ENCODE results near the gene VSX1.

Gene VSX1

GRCh38 chr20:25076731-25077609, 5.0 kb downstream of the VSX1 start:
- Histone ChIP-seq H2BK120ac (ENCODE audit: low read depth, low read length) (no peak overlapping the region), H3K79me1 (ENCODE audit: low read depth, low read length) (no peaks in the 10 kb centered on the region), H4K8ac (ENCODE audit: low read depth, low read length) (no peak overlapping the region), H3K4ac (ENCODE audit: low read length) (no peak overlapping the region), H3K27ac (replicated peaks; ENCODE audit: low read length) (no peak overlapping the region), H2BK12ac (ENCODE audit: low read length) (no peak overlapping the region), H3K23ac (ENCODE audit: low read depth, low read length, poor library complexity) (no peak overlapping the region), H4K91ac (ENCODE audit: low read depth, low read length, poor library complexity) (no peak overlapping the region), H3K14ac (ENCODE audit: low read length) (no peak overlapping the region), H3K4me3 (ENCODE audit: low read length in 2 of 2) (no peak overlapping the region), H3K4me1 (ENCODE audit: control insufficient read depth in 2 of 2, insufficient read depth in 1 of 2, low read depth in 1 of 2, low read length in 2 of 2) (peaks cover 0 to 4% of the 10 kb centered on the region in 2 donors), H3K4me2 (ENCODE audit: insufficient read depth, low read length, poor library complexity, severe bottlenecking) (no peak overlapping the region), H3K9me3 (replicated peaks in 1 of 2; ENCODE audit: control insufficient read depth in 2 of 2, insufficient read depth in 1 of 2, low read depth in 1 of 2, low read length in 2 of 2) (no peaks in the 10 kb centered on the region), H2BK15ac (ENCODE audit: low read length) (no peak overlapping the region), H2BK5ac (ENCODE audit: low read length) (no peak overlapping the region), H2AK5ac (ENCODE audit: low read depth, low read length) (no peak overlapping the region), H3K18ac (ENCODE audit: low read length) (no peak overlapping the region), H3K36me3 (replicated peaks in 1 of 2; ENCODE audit: control insufficient read depth in 2 of 2, insufficient read depth in 2 of 2, low read length in 2 of 2) (no peaks in the 10 kb centered on the region), H3K9ac (ENCODE audit: low read depth, low read length, poor library complexity) (no peak overlapping the region), H3K27me3 (ENCODE audit: control insufficient read depth in 3 of 3, insufficient read depth in 3 of 3, low read depth in 1 of 3, low read length in 3 of 3) (peaks cover 7 to 91% (median 45%) of the 10 kb centered on the region in 3 experiments), H2AFZ (ENCODE audit: low read length) (peak overlapping the region; percentile 50)
- WGBS, 2 donors (ENCODE audit: extremely low coverage in 2 of 2, insufficient read length in 2 of 2, insufficient replicate concordance in 1 of 2): no CpG with 5 or more reads among the region's 14 CpGs
- no peak for DNase-seq (ENCODE audit: low spot score)

DNA sequence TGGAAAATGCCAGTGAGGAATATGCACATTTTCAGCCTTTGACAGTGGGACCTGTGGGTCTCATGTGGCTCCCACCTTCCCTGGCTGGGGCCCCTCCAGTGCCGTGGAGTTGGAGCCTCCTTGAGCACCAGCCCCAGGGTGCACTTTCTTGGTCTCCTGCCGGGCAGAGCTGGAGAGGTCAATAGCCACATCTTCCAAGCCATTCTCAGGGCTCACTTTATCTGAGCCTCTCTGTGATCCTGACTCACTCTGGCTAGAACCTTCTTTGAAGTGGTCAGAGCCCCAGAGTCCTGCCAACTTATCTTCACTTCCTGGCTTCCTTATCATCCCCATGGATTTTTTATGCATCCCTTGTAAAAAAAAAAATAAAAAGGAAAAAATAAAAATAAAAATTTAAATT, 5.7 kb downstream of the VSX1 start:
- no peaks in the 10 kb centered on the region for H3K9me3 ChIP-seq (replicated peaks in 1 of 2; ENCODE audit: control insufficient read depth in 2 of 2, insufficient read depth in 1 of 2, low read depth in 1 of 2, low read length in 2 of 2)
- H3K36me3 ChIP-seq (replicated peaks in 1 of 2; ENCODE audit: control insufficient read depth in 2 of 2, insufficient read depth in 2 of 2, low read length in 2 of 2): no peaks in the 10 kb centered on the region
- H3K23ac ChIP-seq (ENCODE audit: low read depth, low read length, poor library complexity): no peak overlapping the region
- H3K4me2 ChIP-seq (ENCODE audit: insufficient read depth, low read length, poor library complexity, severe bottlenecking): no peak overlapping the region
- no peak overlapping the region for H3K27ac ChIP-seq (replicated peaks; ENCODE audit: low read length)
- H3K4me1 ChIP-seq (ENCODE audit: control insufficient read depth in 2 of 2, insufficient read depth in 1 of 2, low read depth in 1 of 2, low read length in 2 of 2): peaks cover 0 to under 1% of the 10 kb centered on the region in 2 donors
- no peak overlapping the region for H3K18ac ChIP-seq (ENCODE audit: low read length)
- no peak overlapping the region for H2AK5ac ChIP-seq (ENCODE audit: low read depth, low read length)
- H2AFZ ChIP-seq (ENCODE audit: low read length): no peak overlapping the region
- H2BK12ac ChIP-seq (ENCODE audit: low read length): no peak overlapping the region
- no peak overlapping the region for H4K91ac ChIP-seq (ENCODE audit: low read depth, low read length, poor library complexity)
- peaks cover 3 to 91% (median 42%) of the 10 kb centered on the region in 3 experiments for H3K27me3 ChIP-seq (ENCODE audit: control insufficient read depth in 3 of 3, insufficient read depth in 3 of 3, low read depth in 1 of 3, low read length in 3 of 3)
- H2BK5ac ChIP-seq (ENCODE audit: low read length): no peak overlapping the region
- H3K4me3 ChIP-seq (ENCODE audit: low read length in 2 of 2): no peak overlapping the region
- no peak for DNase-seq (ENCODE audit: low spot score)
- no peak overlapping the region for H2BK15ac ChIP-seq (ENCODE audit: low read length)
- no peak overlapping the region for H3K9ac ChIP-seq (ENCODE audit: low read depth, low read length, poor library complexity)
- no peak overlapping the region for H3K14ac ChIP-seq (ENCODE audit: low read length)
- H4K8ac ChIP-seq (ENCODE audit: low read depth, low read length): no peak overlapping the region
- no peak overlapping the region for H2BK120ac ChIP-seq (ENCODE audit: low read depth, low read length)
- no CpG with 5 or more reads among the region's 2 CpGs for WGBS, 2 donors (ENCODE audit: extremely low coverage in 2 of 2, insufficient read length in 2 of 2, insufficient replicate concordance in 1 of 2)
- H3K79me1 ChIP-seq (ENCODE audit: low read depth, low read length): no peaks in the 10 kb centered on the region
- H3K4ac ChIP-seq (ENCODE audit: low read length): no peak overlapping the region

DNA sequence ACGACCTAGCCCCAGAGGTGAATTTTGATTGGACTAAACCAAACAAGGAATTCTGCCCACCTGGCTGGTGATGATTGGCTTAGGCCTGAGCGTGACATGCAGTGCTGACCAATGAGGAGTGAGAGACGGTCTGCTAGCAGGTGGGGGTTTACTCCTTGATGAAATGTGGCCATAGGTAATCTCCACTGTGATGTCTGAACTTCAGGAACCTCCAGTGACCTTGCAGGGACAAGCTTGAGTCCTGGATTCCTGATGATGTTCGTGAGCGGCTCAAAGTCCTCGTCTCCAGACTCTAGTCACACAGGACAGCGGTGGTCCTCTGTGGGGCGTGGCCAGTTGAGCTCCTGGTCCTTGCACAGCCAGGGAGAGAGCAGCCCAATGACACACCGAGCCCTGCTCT, 8.4 kb downstream of the VSX1 start:
- no peak overlapping the region for H2AFZ ChIP-seq (ENCODE audit: low read length)
- H2BK5ac ChIP-seq (ENCODE audit: low read length): no peak overlapping the region
- H3K18ac ChIP-seq (ENCODE audit: low read length): no peak overlapping the region
- no peak overlapping the region for H2BK15ac ChIP-seq (ENCODE audit: low read length)
- H3K27me3 ChIP-seq (ENCODE audit: control insufficient read depth in 3 of 3, insufficient read depth in 3 of 3, low read depth in 1 of 3, low read length in 3 of 3): peaks cover 0 to 80% (median 28%) of the 10 kb centered on the region in 3 experiments
- H3K9ac ChIP-seq (ENCODE audit: low read depth, low read length, poor library complexity): no peak overlapping the region
- no peaks in the 10 kb centered on the region for H3K79me1 ChIP-seq (ENCODE audit: low read depth, low read length)
- H3K27ac ChIP-seq (replicated peaks; ENCODE audit: low read length): no peak overlapping the region
- H3K4me3 ChIP-seq (ENCODE audit: low read length in 2 of 2): no peak overlapping the region
- DNase-seq (ENCODE audit: low spot score): no peak
- H2BK120ac ChIP-seq (ENCODE audit: low read depth, low read length): no peak overlapping the region
- no peak overlapping the region for H2AK5ac ChIP-seq (ENCODE audit: low read depth, low read length)
- H3K36me3 ChIP-seq (replicated peaks in 1 of 2; ENCODE audit: control insufficient read depth in 2 of 2, insufficient read depth in 2 of 2, low read length in 2 of 2): no peaks in the 10 kb centered on the region
- no CpG with 5 or more reads among the region's 9 CpGs for WGBS, 2 donors (ENCODE audit: extremely low coverage in 2 of 2, insufficient read length in 2 of 2, insufficient replicate concordance in 1 of 2)
- H3K14ac ChIP-seq (ENCODE audit: low read length): no peak overlapping the region
- no peak overlapping the region for H3K4me2 ChIP-seq (ENCODE audit: insufficient read depth, low read length, poor library complexity, severe bottlenecking)
- no peak overlapping the region for H4K8ac ChIP-seq (ENCODE audit: low read depth, low read length)
- no peak overlapping the region for H3K4ac ChIP-seq (ENCODE audit: low read length)
- H3K9me3 ChIP-seq (replicated peaks in 1 of 2; ENCODE audit: control insufficient read depth in 2 of 2, insufficient read depth in 1 of 2, low read depth in 1 of 2, low read length in 2 of 2): no peaks in the 10 kb centered on the region
- H2BK12ac ChIP-seq (ENCODE audit: low read length): no peak overlapping the region
- H3K23ac ChIP-seq (ENCODE audit: low read depth, low read length, poor library complexity): no peak overlapping the region
- no peak overlapping the region for H4K91ac ChIP-seq (ENCODE audit: low read depth, low read length, poor library complexity)
- no peaks in the 10 kb centered on the region for H3K4me1 ChIP-seq (ENCODE audit: control insufficient read depth in 2 of 2, insufficient read depth in 1 of 2, low read depth in 1 of 2, low read length in 2 of 2)

- H2BK15ac ChIP-seq (ENCODE audit: low read length): no peak overlapping the region
- H4K91ac ChIP-seq (ENCODE audit: low read depth, low read length, poor library complexity): no peak overlapping the region
- H2BK120ac ChIP-seq (ENCODE audit: low read depth, low read length): no peak overlapping the region
- WGBS, 2 donors (ENCODE audit: extremely low coverage in 2 of 2, insufficient read length in 2 of 2, insufficient replicate concordance in 1 of 2): no CpG with 5 or more reads among the region's 7 CpGs
- no peak overlapping the region for H3K4ac ChIP-seq (ENCODE audit: low read length)
- no peak overlapping the region for H3K18ac ChIP-seq (ENCODE audit: low read length)
- H2AFZ ChIP-seq (ENCODE audit: low read length): no peak overlapping the region
- no peak overlapping the region for H2BK12ac ChIP-seq (ENCODE audit: low read length)
- no peak overlapping the region for H2BK5ac ChIP-seq (ENCODE audit: low read length)
- H2AK5ac ChIP-seq (ENCODE audit: low read depth, low read length): no peak overlapping the region
- no peak overlapping the region for H3K27ac ChIP-seq (replicated peaks; ENCODE audit: low read length)
- no peak for DNase-seq (ENCODE audit: low spot score)
- no peak overlapping the region for H3K4me3 ChIP-seq (ENCODE audit: low read length in 2 of 2)
- H3K4me1 ChIP-seq (ENCODE audit: control insufficient read depth in 2 of 2, insufficient read depth in 1 of 2, low read depth in 1 of 2, low read length in 2 of 2): peaks cover 0 to 5% of the 10 kb centered on the region in 2 donors
- peaks cover 0 to 68% (median 25%) of the 10 kb centered on the region in 3 experiments for H3K27me3 ChIP-seq (ENCODE audit: control insufficient read depth in 3 of 3, insufficient read depth in 3 of 3, low read depth in 1 of 3, low read length in 3 of 3)
- no peak overlapping the region for H3K23ac ChIP-seq (ENCODE audit: low read depth, low read length, poor library complexity)
- no peak overlapping the region for H3K4me2 ChIP-seq (ENCODE audit: insufficient read depth, low read length, poor library complexity, severe bottlenecking)
- H4K8ac ChIP-seq (ENCODE audit: low read depth, low read length): no peak overlapping the region
- H3K36me3 ChIP-seq (replicated peaks in 1 of 2; ENCODE audit: control insufficient read depth in 2 of 2, insufficient read depth in 2 of 2, low read length in 2 of 2): peaks cover 0 to 1% of the 10 kb centered on the region in 2 donors
- H3K9me3 ChIP-seq (replicated peaks in 1 of 2; ENCODE audit: control insufficient read depth in 2 of 2, insufficient read depth in 1 of 2, low read depth in 1 of 2, low read length in 2 of 2): peaks cover 0 to 5% of the 10 kb centered on the region in 2 donors
- H3K14ac ChIP-seq (ENCODE audit: low read length): no peak overlapping the region
- peaks cover 3% of the 10 kb centered on the region for H3K79me1 ChIP-seq (ENCODE audit: low read depth, low read length)
- no peak overlapping the region for H3K9ac ChIP-seq (ENCODE audit: low read depth, low read length, poor library complexity)
These were observed 9.6 kb downstream of the VSX1 start for GRCh38 chr20:25072226-25072811.

All from neuronal stem cell (in vitro differentiated cells).